ENCODE results near the gene INPP5D.
"Not testable (repeated sequence)": the region's sequence is repeated elsewhere in the genome, so short reads cannot be mapped to it uniquely, and the experiment has no call there.

INPP5D gene

GRCh38 chr2:233186851-233187250 lies 126.7 kb downstream of the INPP5D start:
- no peak for DNase-seq

DNA sequence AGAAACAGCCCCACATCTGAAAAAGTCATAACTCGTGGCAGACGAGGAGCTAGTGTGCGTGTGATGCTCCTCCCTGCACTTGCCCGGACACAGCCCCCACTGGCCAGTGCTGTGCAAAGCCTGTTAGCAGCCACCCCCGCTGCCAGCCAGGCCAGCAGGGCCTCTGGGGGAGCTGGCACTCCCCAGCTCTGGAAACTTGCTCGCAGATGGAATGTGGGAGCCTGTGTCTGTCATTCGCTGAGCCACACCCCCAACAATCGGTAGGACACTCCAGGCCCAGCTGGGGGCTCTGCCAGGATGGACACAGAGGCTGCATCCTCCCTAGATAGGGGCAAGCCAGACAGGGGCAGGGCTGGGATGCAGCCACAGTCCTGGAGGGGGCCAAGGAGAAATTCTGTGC lies 128.9 kb downstream of the INPP5D start:
- no peak for DNase-seq

- not testable (repeated sequence) for DNase-seq
These were observed 130.9 kb downstream of the INPP5D start for GRCh38 chr2:233191016-233191415.

GRCh38 chr2:233193738-233194137 lies 133.6 kb downstream of the INPP5D start:
- DNase-seq, result no peak

DNA sequence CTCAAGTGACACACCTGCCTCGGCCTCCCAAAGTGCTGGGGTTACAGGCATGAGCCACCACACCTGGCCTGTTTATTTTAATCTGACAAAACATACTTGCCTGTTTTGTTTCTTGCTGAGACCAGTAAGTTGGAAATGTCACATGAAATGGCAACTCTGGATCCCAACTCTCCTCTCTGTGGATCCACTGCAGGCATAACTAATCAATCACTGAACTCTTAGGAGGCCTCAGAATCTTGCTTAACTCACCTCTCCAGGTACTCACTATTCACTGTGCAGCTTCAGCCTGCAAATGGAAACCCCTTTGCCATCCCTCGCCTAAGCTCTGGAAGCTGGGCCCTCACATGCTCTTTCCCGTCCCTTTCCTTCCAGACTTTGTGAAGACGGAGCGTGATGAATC lies 134.9 kb downstream of the INPP5D start:
- no peak for DNase-seq

DNA sequence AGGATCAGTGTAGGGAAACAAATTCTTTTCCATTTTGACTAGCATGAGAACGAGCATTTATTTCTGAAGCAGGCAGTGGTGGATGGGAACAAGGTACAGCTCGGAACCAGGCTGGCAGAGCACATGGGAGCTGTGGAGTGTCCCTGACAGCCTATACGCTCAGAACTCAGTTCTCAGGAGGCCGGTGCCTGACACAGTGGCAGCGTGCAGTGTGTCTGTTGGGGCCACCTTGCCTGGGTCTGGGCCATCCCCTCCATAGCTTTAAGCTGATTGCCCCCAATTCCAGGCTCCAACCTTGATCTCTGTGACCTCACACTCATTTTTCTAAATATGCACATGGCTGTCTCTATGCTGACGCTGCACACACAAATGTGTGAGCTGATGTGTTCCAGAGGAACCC lies 136.9 kb downstream of the INPP5D start:
- no peak for DNase-seq

- no peak for DNase-seq
These were observed 137.9 kb downstream of the INPP5D start for GRCh38 chr2:233198026-233198425.

DNA sequence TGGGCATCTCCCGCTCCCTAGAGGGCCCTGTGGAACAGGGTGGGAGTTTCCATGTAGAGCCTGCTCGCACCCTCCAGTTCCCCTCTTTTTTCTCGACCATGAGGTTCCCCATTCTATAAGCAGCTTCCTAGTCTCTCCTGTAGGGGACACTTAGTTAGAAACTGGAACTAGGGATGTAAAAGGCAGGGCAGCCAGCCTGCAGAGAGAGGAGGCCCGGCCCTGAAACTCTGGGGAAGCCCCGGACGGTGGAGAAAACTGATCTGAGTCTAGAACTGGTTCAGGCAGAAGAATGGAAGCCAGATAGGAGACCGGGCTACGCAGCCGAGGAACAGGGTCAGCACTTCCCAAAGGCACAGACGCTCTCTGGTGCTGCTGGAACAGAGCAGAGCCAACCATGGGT lies 139.7 kb downstream of the INPP5D start:
- DNase-seq, result no peak

GRCh38 chr2:233200790-233201189 lies 140.6 kb downstream of the INPP5D start:
- DNase-seq, result not testable (repeated sequence)

- DNase-seq, result no peak
These were observed 141.3 kb downstream of the INPP5D start for GRCh38 chr2:233201258-233202013.

- DNase-seq, result no peak
These were observed 142.4 kb downstream of the INPP5D start for GRCh38 chr2:233202531-233202944.

DNA sequence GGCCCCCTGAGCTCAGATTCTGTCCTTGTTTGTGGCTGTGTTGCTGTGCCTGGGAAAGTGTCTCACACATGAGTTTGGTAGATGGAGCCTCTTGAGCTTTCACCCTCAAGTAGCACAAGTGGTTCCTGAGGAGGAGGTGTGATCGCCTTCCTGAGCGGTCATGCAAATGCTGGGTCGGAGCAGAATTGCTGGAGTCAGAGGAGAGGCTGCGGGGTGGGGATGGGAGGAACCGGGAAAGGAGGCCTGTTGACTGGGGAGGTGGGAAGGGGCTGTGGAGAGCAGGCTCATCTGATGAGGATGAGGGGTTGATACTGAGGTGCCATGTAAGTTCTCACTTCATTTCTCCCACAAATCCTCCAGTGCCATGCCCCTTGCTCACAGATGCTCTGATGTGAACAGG lies 142.9 kb downstream of the INPP5D start:
- DNase-seq, result no peak

GRCh38 chr2:233204286-233204936 lies 144.3 kb downstream of the INPP5D start:
- no peak for DNase-seq

DNA sequence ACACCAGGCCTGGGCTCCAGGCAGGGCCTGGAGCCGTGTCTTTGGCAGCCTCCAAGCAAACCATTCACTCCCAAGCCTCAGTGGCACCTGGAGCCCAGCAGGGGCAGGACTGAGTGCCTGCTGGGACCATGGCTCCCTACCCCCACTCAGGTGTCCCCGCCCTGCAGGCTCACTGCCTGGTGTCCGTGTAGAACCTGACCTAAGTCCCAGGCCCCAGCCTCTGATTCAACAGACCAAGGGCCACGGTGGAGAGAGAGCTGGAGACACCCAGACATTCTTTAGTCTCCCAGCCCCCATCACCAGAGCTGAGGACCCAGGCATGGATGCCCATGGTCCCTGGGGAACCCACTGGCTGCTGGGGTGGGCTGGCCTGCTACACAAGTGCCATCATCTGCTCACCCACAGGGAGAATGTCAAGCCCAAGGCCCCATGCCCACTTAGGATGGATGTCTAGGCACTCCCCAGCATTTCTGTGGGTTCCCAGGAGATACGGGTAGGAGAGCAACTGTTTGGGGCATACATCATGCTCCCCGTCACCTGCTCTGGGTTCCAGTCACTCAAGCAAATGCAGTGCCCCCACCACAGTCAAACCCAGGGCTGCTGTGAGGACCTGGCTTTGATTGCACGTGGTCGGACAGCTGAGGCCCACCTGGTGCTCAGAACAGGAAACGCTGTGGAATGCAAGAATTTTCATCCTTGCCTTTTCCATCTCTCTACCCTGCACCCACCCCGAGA lies 148.4 kb downstream of the INPP5D start:
- DNase-seq, result no peak

GRCh38 chr2:233209117-233209532 lies 149.0 kb downstream of the INPP5D start:
- DNase-seq, result no peak

DNA sequence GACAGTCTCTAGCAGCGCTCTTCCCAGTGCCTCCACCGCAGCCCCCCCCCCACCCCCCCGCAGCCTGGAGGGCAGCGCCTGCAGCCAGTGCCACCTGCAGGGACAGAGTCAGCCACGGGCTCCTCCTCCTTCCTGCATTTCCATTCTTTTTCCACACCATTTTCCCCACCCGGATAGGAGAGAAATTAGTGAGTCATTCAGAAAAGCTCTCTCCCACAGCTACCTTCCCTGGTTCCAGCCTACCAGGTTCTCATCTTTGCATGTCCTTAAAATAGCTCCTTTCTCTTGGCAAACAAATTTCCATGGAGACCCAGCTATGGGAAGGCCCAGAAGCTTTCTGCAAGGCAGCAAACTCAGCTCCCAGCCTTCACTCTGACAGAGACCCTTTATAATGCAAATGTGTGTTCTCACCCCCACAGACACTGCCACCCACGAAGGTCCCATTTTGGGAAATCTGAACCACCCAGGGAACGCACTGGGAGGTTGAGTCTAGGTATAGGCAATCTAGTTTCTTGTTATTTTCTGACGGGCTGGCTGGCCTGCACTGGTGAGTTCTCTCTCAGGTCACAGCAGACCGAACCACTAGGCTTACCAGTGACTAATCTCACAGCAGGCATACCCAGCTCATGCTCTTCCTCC lies 149.5 kb downstream of the INPP5D start:
- no peak for DNase-seq

- no peak for DNase-seq
These were observed 150.1 kb downstream of the INPP5D start for GRCh38 chr2:233210281-233210680.

- DNase-seq, result no peak
These were observed 150.9 kb downstream of the INPP5D start for GRCh38 chr2:233210843-233211547.

DNA sequence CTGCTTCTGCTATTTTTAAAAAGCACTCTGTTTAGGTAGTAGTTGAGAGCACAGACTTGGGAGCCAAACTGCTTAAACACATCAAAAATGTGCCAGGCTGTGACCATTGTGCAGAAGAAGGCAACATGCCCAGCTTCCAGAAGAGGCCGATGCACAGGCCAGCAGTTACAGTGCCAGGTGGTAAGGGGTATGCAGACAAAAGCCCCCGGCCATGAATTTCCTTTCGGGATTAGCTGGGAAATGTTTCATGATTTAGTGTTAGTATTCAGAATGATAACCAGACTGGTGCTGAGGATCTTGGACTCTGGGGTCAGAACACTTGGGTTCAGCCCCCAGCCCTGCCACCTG lies 151.4 kb downstream of the INPP5D start:
- no peak for DNase-seq

GRCh38 chr2:233213011-233213410 lies 152.9 kb downstream of the INPP5D start:
- DNase-seq, result no peak

- no peak for DNase-seq
These were observed 153.8 kb downstream of the INPP5D start for GRCh38 chr2:233213975-233214374.

- DNase-seq, result no peak
These were observed 157.8 kb downstream of the INPP5D start for GRCh38 chr2:233217892-233218377.

GRCh38 chr2:233218836-233219235 lies 158.7 kb downstream of the INPP5D start:
- DNase-seq, result no peak

All from activated effector memory CD4-positive, alpha-beta T cell treated with Interleukin-2 at 50 U/mL for 16 hours (primary cell).